ENCODE measurements around the gene GPR89B.
"Not testable (repeated sequence)": the region's sequence is repeated elsewhere in the genome, so short reads cannot be mapped to it uniquely, and the experiment has no call there.

Gene GPR89B

DNA sequence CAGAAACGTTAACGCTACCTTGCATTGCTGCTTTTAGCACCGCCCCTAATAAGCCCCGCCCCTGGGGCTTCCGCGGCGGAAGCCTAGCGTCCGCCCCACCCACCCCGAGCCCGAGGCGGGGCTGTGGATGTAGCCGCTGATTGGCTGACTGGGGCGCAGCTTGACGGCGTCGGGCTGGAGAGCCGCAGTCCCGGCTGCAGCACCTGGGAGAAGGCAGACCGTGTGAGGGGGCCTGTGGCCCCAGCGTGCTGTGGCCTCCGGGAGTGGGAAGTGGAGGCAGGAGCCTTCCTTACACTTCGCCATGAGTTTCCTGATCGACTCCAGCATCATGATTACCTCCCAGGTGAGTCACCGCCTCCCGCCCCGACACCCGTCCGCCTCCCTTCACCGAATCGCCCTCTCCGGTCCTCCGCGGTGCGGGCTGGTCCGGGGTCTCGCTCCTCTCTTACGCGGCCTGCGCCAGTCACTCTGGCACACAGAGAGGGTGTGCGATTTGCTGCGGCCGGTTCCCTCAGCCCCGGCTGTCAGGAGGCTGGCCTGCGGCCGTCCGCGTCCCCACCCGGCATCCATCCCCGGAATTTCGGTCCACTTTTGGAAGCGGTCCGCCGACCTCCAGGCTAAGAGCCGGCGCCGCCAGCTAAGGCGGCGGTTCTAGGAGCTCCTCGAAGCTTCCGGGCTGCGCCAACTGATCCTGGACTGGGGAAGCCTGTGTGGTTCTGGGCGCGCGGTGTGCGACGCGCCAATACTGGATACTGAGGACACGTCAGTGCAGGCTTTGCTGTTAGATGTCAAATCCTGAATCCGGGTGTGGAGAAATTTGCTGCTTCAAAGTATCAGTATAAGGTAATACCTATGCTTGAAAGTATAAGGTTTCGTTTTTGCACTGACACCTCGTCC, at the start of gene GPR89B:
TSS of gene GPR89B (plus strand) at position 185 of the 897 bp plus-strand sequence. CDS start at position 302, 117 bp downstream.
- peak; percentile 80 to 93 (median 86) for DNase-seq (ENCODE audit: low read depth in 3 of 3)

DNA sequence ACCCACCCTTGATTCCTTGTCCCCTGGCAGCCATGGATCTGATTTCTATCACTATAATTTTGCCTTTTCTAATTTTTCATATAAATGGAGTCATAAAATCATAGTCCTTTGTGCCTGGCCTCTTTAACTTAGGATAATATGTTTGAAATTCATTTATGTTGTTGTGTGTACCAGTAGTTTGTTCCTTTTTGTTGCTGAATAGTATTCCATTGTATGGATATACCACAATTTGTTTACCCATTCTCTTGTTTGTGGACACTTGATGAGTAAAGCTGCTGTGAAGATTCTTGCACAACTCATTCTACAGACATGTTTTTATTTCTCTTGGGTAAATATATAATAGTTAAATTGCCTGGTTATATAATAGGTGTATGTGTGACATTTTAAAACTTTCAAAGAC, 48.3 kb upstream of the GPR89B start:
- DNase-seq (ENCODE audit: low read depth in 3 of 3): no peak

DNA sequence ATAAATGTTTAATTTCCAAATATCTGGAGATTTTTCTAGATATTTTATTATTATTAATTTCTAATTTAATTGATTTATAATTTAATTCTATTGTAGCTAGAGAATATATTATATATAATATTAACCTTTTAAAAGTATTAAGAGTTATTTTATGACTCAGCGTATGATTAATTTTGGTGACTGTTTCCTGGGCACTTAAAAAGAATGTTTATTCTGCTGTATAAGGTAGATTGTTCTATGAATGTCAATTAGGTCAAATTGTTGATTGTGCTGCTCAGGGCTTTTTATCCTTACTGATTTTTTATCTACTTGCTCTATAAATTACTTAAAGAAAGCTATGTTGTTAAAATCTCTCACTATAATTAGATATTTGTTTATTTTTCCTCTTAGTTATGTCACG, 45.7 kb upstream of the GPR89B start:
- no peak for DNase-seq (ENCODE audit: low read depth in 3 of 3)

DNA sequence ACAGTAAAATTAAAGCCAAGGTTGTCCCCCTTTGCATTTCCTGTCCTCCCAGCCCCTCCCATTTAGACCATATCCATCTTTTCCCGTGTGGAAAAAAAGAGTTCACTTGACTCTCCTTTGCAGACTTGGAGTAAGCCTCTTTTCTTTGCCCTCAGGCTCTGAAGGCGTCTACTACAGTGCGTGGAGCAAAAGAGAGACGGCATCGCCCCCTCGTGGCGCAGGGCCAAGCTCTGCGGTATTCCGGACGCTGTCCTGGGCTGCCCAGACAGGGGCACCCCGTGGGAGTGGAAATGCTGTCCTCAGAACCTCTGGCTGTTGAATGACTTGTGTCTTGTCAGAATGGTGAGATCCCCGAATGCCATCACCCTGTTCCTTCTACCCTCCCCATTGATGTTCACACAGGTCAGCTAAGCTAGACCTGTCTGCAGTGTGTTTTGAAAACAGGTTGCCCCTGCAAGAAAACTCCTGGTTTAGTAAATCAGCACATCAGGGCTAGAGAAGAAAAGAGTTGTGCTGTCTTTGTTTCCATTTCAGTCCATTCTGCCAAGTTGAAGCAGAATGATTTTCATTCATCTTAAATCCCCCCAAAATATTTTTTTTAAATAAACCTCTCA, 37.9 kb upstream of the GPR89B start:
- peak; percentile 11 to 68 (median 15) for DNase-seq (ENCODE audit: low read depth in 3 of 3)

DNA sequence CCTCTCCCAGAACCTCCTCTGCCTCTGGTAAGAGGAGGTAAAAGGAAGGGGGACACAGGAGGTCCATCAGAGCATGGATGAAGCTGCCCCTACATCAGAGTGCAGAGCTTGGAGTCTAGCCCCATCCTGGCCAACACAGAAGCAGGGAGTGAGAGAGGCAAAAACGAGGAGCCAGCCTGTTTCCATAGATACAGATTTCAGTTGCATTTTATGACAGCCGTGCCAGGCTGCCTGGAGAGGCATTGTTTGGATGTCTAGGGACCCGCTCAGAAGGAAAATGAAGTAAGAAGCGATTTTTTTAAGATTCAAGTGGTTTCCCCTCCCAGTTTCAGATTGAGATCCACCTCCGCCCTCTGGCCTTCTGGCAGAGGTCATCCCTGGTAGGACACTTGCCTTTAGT, 37.1 kb upstream of the GPR89B start:
- no peak for DNase-seq (ENCODE audit: low read depth in 3 of 3)

DNA sequence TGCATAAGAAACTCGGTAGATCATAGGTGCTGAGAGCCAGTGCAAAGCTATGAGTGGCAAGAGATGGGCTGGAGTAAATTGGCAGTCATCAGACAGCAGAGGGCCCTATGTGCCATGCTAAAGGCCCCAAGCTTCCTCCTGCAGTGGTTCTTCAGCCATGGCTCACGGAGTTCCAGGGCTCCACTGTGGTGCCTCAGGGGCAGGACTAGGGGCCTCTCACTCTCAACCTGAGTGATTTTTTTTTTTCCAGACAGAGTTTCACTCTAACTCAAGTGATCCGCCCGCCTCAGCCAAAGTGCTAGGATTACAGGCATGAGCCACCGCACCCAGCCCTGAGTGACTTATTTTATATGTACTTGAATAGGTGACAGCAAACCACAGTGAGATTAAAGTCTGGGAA, 36.0 kb upstream of the GPR89B start:
- no peak for DNase-seq (ENCODE audit: low read depth in 3 of 3)

DNA sequence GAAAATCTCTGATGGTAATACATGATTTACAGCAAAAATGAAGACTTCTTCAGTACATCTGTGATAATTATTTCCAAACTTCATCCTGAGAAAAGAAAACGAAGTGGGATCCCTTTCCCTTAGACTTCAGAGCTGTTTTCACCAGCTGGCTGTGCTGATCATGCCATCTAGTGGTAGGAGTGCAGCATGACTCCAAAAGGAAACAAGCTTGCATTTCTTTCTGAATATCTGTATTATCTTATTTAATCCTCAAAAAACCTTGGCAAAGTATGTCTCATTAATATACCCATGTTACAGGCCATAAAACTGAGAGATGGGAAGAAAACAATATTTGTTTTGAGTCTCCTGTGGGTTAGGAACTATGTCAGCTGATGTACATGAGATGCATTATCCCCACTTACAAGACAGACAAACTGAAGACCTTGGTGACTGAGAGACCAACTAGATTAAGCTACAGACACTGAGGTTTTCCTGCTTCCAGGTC, 35.4 kb upstream of the GPR89B start:
- DNase-seq (ENCODE audit: low read depth in 3 of 3): peak in 1 of 3 experiments; percentile 5

DNA sequence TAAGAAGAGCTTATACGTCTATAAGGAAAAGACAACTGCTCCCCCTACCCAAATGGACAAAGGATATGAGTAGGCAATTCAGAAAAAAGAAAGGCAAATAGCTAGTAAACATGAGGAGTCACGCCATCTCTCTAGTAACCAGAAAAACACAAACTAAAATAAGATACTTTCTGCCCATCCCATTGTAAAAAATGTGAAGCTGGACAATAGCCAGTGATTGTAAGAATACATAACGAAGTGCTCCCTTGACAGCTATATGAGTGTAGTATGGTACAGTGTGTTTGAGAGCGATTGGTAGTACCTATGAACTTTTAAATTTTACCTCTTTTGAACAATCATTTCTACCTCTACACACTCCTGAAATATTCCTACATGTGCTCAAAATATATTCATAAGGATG, 33.1 kb upstream of the GPR89B start:
- no peak for DNase-seq (ENCODE audit: low read depth in 3 of 3)

DNA sequence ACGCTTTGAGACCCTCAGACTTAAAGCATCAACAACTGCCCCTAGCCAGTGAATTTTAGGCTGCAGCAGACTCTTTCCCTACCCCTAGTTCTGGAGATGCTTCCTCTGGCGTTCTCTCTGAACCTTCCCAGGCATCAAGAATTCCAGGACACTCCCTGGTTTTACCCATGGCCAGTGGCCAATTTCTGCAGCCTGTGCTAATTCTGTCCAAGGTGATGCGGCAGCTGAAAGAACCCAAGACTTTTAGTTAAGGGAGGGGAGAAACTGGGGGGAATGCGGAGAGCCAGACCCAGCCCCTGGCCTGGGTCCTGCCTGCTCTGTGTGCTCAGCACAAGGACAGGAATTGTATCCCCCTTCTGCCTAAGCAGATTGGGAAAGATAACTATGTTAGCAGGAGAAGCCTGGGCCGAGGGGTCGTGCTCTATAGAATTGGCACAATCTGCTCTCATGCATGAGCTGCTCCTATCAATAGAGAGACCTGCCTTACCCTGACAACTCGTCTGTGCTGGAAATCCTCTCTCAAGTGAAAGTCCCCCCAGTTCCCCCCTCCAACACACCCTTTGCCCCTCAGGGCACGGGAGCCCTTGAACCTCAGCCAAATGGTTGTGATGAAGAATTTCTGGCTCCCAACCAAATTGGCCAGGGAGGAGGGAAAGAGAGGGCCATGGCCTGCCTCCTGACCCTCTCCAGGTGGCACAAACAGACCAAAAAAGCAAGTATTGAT, 31.0 kb upstream of the GPR89B start:
- DNase-seq (ENCODE audit: low read depth in 3 of 3): no peak

DNA sequence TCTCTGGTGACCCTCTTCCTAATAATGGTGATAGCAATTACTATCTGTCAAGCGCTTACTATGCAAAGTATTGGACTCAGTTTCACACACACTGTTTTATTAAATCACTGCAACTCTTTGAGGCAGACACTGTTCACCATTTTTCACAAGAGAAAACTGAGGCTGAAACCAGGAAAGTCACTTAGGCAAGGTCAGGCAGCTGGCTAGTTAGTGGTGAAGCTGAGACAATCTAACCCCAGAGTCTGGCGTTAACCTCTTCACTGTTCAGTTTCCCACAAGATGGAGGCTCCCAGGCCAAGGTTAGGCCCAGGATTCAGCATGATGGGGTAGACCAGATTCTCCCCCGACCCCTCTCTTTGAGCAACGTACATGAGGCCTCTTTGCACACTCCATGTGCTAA, 30.4 kb upstream of the GPR89B start:
- DNase-seq (ENCODE audit: low read depth in 3 of 3): no peak

DNA sequence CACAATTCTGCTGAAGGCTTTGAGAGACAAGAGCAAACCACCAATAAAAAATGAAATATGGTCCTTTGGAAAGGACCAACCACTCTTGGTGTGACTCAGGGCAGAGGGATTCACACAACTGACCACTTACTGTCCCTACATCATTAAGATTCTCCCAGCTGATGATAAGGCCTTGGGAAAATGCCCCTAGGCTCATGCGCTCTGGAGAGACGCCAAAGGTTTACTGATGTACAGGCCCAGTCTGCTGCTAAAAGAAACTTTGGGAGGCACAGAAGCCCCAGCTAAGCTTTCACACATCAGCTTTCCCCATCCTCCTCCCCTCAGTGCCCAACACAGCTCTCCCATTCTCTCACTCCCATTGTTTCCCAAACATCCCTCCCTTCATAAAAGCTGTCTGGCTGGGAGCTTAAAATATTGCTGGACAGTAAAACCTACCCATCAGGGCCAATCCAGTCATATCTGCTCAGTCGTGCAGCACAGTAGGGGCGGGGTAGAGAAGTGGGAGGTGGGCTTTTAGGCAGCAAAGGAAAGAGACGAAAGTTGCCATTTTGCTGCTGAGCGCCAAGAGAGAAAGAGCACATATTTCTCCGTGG, 25.9 kb upstream of the GPR89B start, which contains the start of gene GJA8:
TSS of gene GJA8 (plus strand) at position 543 of the 593 bp plus-strand sequence. CDS start 5,161 bp downstream, outside the sequence.
- no peak for DNase-seq (ENCODE audit: low read depth in 3 of 3)

DNA sequence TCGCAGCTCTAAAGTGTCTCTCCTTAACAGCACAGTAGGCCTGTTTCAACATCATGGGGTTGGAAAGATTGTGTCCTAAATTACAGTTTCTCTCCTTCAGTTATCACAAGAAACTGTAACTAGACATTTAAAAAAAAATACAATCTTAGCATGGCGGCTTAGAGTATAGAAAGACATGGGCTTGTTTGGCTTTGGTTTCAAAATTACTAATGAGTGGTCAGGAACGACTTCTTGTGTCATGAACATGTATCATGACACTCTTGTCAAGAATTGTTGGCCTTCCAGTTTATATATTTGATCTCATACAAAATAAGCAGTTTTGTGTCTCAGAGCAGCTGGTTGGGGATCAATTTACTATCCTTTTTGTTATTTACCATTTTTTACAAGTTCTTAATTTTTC, 23.5 kb upstream of the GPR89B start:
- DNase-seq (ENCODE audit: low read depth in 3 of 3): no peak

DNA sequence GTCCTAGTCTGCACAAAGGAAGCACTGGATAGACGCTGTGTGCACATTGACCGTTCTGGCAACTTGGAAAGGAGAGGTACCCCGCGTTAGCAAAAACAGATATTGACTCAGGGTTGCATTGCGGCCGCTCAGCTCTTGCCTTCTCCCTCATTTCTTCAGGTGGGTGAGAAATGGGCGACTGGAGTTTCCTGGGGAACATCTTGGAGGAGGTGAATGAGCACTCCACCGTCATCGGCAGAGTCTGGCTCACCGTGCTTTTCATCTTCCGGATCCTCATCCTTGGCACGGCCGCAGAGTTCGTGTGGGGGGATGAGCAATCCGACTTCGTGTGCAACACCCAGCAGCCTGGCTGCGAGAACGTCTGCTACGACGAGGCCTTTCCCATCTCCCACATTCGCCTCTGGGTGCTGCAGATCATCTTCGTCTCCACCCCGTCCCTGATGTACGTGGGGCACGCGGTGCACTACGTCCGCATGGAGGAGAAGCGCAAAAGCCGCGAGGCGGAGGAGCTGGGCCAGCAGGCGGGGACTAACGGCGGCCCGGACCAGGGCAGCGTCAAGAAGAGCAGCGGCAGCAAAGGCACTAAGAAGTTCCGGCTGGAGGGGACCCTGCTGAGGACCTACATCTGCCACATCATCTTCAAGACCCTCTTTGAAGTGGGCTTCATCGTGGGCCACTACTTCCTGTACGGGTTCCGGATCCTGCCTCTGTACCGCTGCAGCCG, 20.3 kb upstream of the GPR89B start:
- no peak for DNase-seq (ENCODE audit: low read depth in 3 of 3)

DNA sequence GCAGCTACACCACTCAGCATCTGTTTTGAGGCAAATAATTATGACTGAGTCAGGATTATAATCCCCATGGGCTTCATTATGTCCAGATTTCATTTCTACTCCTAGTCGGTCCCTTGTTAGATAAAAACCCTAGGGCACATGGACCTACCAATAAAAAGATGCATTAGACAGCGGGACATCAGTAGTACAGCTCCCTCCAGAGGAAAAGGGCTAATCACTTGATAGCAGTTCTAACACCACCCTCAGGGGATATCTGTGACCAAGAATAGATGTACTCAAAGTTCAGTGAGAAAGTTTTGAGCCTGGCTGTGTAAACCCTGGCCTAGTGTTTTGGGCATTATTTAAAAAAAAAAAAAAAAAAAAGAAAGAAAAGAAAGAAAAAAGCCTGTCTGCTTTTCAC, 15.7 kb upstream of the GPR89B start:
- DNase-seq (ENCODE audit: low read depth in 3 of 3): no peak

DNA sequence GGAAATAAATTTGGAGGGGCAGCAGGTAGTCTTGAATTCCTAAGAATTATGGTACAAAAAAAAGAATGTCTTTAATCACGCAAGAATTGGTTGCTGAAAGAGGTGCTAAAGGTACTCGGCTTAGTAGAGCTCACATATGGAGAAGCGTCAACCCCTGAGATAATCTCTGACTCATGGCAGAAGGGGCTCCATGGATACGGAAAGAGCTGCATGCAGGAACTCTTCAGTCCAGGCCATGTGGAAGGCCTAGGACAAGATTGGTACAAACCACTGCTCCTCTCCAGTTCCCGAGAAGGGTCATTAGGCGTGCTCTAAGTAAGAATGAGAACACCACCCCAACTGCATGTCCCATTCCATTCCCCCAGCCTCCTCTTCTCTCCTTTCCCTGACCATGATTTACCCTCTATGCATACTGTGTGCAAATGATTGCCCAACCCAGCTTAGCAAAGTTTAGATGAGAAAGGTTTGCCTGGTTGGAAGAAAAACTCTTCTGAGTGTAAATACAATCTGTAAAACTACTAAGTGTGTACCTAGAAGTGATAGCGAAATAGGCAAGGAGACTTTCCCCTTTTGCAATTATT, 14.8 kb upstream of the GPR89B start:
- DNase-seq (ENCODE audit: low read depth in 3 of 3): no peak

DNA sequence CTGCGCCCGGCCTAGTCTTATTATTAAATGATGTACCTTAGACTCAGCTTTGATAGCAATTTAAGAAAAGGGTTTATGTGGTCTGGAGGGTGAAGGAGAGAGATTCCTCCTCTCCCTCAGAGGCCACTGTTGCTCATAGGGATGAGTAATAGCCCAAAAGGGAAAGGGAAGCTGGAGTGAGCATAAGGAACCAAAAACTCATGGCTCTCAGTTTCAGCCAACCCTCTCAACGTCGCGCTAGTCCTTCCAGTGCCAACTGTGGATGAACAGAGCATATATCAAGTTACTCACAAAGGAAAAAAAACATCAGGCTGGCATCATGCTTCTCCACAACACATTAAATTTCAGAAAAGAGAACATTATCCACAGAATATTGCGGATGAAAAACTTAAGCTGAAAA, 8.3 kb upstream of the GPR89B start:
- DNase-seq (ENCODE audit: low read depth in 3 of 3): no peak

DNA sequence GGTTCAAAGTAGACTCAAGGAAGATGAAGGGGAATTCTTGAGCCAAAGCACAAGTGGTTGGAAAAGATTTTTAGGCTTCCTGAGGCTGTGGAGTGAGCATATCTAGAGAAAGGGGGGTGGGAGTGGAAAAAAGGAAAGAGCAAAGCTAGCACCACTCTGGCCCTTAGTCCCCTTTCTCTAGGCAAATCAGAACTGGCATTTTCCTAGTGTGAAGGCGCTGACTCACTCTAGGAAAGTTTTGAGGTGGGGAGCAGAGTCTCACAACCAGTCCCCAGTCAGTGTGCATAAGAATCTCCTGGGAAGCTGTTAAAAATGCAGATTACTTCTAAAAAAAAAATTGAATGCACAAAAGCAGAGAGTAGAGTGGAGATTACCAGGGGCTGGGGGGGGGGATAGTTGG, 3.4 kb upstream of the GPR89B start:
- no peak for DNase-seq (ENCODE audit: low read depth in 3 of 3)

DNA sequence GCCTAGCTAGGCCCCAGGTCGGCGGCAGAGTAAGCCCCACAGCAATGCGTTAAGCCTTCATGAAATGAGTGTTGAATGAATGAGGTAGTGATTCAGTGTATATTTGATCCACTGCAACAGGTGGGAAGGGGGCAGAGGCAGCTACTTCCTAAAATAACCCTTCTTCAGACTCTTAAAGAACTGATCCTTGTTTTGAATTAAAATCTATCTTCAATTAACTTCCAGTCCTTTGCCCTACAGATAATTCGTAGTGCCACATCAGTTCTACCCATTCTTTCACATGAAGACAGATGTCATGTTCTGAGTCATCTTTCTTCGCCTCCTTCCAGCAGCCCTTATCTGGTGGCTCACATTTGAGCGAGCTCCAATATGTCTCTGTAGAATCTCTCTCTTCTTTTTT, 1.0 kb upstream of the GPR89B start:
- not testable (repeated sequence) for DNase-seq (ENCODE audit: low read depth in 3 of 3)

DNA sequence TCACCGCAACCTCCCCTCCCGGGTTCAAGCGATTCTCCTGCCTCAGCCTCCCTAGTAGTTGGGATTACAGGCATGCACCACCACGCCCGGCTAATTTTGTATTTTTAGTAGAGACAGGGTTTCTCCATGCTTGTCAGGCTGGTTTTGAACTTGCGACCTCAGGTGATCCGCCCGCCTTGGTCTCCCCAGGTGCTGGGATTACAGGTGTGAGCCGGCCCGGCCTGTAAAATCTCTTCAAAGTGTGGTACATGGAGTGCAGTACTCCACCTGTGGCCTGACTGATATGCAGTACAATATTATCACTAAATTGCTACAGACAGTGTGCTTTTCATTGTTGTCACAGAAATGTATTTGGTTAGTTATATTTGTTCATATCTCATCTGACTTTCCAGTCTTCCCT, 531 bp upstream of the GPR89B start:
- not testable (repeated sequence) for DNase-seq (ENCODE audit: low read depth in 3 of 3)

DNA sequence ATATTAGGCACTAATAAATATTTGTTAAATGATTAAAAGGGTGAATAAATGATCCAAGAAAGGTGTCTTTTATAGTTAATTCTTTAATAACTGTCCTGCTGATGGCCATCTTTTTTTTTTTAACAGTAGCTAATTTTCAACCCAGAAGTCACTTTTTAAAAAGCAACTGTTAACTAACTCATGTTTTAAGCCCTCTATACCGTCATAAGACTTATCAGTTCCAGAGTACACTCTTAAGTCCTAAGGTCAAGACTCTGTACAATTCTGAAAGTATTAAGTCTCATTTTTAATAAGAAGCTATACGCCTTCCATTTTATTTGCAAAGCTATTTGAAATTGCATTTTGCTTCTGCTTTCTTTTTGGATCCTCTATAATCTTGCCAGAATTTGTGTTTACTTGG, 2.9 kb downstream of the GPR89B start:
- DNase-seq (ENCODE audit: low read depth in 3 of 3): not testable (repeated sequence)

DNA sequence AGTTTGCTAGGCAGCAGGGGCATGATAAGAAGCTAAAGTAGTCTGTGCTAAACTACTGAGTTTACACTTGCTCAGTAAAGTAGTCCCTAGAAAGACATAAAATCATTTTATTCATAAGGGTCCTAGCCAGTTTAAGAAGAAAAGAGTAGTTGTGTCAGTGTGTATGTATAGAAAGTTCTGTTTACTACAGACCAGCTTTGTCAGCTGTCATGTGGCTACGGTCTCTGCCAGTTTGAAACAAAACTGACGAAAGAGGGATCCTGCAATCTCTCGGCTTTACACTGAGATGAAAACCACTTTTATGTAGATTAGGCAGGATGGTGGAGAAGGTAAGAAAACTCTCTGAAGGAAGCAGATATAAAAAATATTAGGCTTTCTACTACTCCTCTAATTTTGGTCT, 7.1 kb downstream of the GPR89B start:
- not testable (repeated sequence) for DNase-seq (ENCODE audit: low read depth in 3 of 3)
